Measurements from ENCODE around the gene RBM45.

GRCh38 chr2:178072000-178072382, 40.2 kb upstream of the RBM45 start:
- TF ChIP-seq POLR2AphosphoS2 (conservative IDR thresholded peaks at IDR 0.05; ENCODE audit: low read length) (no peak), RCOR1 (IDR thresholded peaks at IDR 0.05; ENCODE audit: low read depth, low read length) (no peak), CHD2 (IDR thresholded peaks at IDR 0.05; ENCODE audit: low read length, partially characterized antibody) (no peak)
